K562 (cell line): ENCODE measurements around the gene CARM1. TPM values are rescaled to one million over a fixed set of nuclear protein-coding genes. Genes with fewer than 3 reads are reported as not detected.

Source experiments
- ATAC-seq: fragments of 200-7000 bp; cut with Tn5 transposase; 3 replicates; pipeline ENCODE4 v1.9.1; 2020; ENCODE audit warnings: moderate library complexity
- BruUV-seq: library from RNA; stranded (reverse); fragments of 400-500 nt; replicated peaks from 2 replicates; lab custom pipeline; 2021; lab: Mats Ljungman, UMichigan
- CTCF ChIA-PET: fragments of 300-600 bp; formaldehyde crosslinking; extraction: SDS; loops from one replicate; lab custom pipeline; 2021; ENCODE audit warnings: low intra/inter-chr PET ratio; lab: Yijun Ruan, JAX
- POLR2A ChIA-PET: fragments of 300-600, 350-650 bp; sonication (Branson Sonifier 250); formaldehyde crosslinking; extraction: SDS; loops from one replicate; lab custom pipeline; 2021; ENCODE audit warnings: antibody characterized with exemption, inconsistent platforms; lab: Yijun Ruan, JAX
- DNase-seq, 4 experiments: peaks; one replicate each; pipeline versions ENCODE4 v3.0.0 to v3.0.0-alpha.2; 2011 to 2018; ENCODE audit warnings: low spot score in 3 of 4, mixed read lengths in 3 of 4; ENCODE audit errors: extremely low read depth in 1 of 4
- FAIRE-seq: peaks from 2 replicates; lab custom pipeline; 2011; peaks lifted over from hg19 to GRCh38; lab: Jason Lieb, UNC
- H2AFZ ChIP-seq: 2 replicates; pipeline ENCODE4 v1.6.0; 2011; ENCODE audit warnings: low read depth, low read length, control low read depth, inconsistent platforms
- H3K27ac ChIP-seq: fragments of 200-600 bp; 3 replicates; pipeline ENCODE4 v1.8.0; 2011; ENCODE audit warnings: low read depth, mild to moderate bottlenecking, control low read depth, inconsistent platforms, low read length, moderate library complexity, mixed read lengths; ENCODE audit errors: extremely low read depth
- H3K27me3 ChIP-seq, 2 experiments: fragments of 300-600 bp in 1 of 2; 2 replicates in 1 of 2; 3 replicates in 1 of 2; pipeline versions ENCODE4 v1.6.0 to v1.8.0; 2011; ENCODE audit warnings: inconsistent platforms in 2 of 2, low read length in 2 of 2, mild to moderate bottlenecking in 1 of 2, mixed read lengths in 1 of 2, moderate library complexity in 1 of 2; ENCODE audit not compliant: control insufficient read depth in 2 of 2, insufficient read depth in 2 of 2
- H3K36me3 ChIP-seq: fragments of 300-600 bp; 3 replicates; pipeline ENCODE4 v1.8.0; 2011; ENCODE audit warnings: mild to moderate bottlenecking, low read length, inconsistent platforms; ENCODE audit not compliant: control insufficient read depth, insufficient read depth
- H3K4me1 ChIP-seq, 2 experiments: fragments of 200-600 bp in 1 of 2; replicated peaks in 1 of 2; 2 replicates in 1 of 2; 3 replicates in 1 of 2; pipeline versions ENCODE4 v1.5.1 to v1.8.0; 2011; ENCODE audit warnings: inconsistent platforms in 2 of 2, low read length in 2 of 2, mild to moderate bottlenecking in 1 of 2, mixed read lengths in 1 of 2, moderate library complexity in 1 of 2; ENCODE audit not compliant: control insufficient read depth in 2 of 2, insufficient read depth in 2 of 2
- H3K4me2 ChIP-seq: 2 replicates; pipeline ENCODE4 v1.6.1; 2011; ENCODE audit warnings: low read length, control low read depth, inconsistent platforms, mixed read lengths; ENCODE audit not compliant: insufficient read depth
- H3K4me3 ChIP-seq: fragments of 200-600 bp; sonication (generic), shearing (Covaris generic); 2 replicates; pipeline ENCODE4 v1.5.1; 2016; ENCODE audit warnings: control low read depth, inconsistent platforms
- H3K79me2 ChIP-seq: fragments of 200-600 bp; 3 replicates; pipeline ENCODE4 v1.8.0; 2011; ENCODE audit warnings: low read length, inconsistent platforms; ENCODE audit not compliant: control insufficient read depth, insufficient read depth
- H3K9ac ChIP-seq, 2 experiments: 2 replicates each; pipeline versions ENCODE4 v1.6.0 to v1.6.1; 2011; ENCODE audit warnings: low read depth in 2 of 2, low read length in 2 of 2, control low read depth in 1 of 2, inconsistent platforms in 1 of 2, mild to moderate bottlenecking in 1 of 2, mixed read lengths in 1 of 2; ENCODE audit not compliant: insufficient read depth in 1 of 2
- H3K9me1 ChIP-seq: one replicate; pipeline ENCODE4 v1.6.0; 2011; ENCODE audit warnings: inconsistent platforms, mild to moderate bottlenecking, low read length, moderate library complexity; ENCODE audit not compliant: control insufficient read depth, insufficient read depth
- H3K9me3 ChIP-seq: replicated peaks from 2 replicates; pipeline ENCODE4 v1.5.1; 2011; ENCODE audit warnings: low read depth, low read length, inconsistent platforms; ENCODE audit not compliant: control insufficient read depth, insufficient read depth
- H4K20me1 ChIP-seq: replicated peaks from 2 replicates; pipeline ENCODE4 v1.6.1; 2011; ENCODE audit warnings: low read length, inconsistent platforms, mixed read lengths; ENCODE audit not compliant: control insufficient read depth, insufficient read depth
- POLR2G ChIP-seq: fragments of 200-400 bp; formaldehyde crosslinking; IDR thresholded peaks from 2 replicates; pipeline ENCODE4 v1.6.1; 2017; ENCODE audit warnings: low read depth, mild to moderate bottlenecking, antibody characterized with exemption, low read length, moderate library complexity
- RBM22 ChIP-seq: fragments of 200-400 bp; formaldehyde crosslinking; IDR thresholded peaks from 2 replicates; pipeline ENCODE4 v1.6.1; 2018; ENCODE audit warnings: low read length, low read depth; ENCODE audit not compliant: poor library complexity, severe bottlenecking
- SRSF1 ChIP-seq: fragments of 200-400 bp; formaldehyde crosslinking; IDR thresholded peaks from 2 replicates; pipeline ENCODE4 v1.6.1; 2017; ENCODE audit warnings: mild to moderate bottlenecking, low read depth, low read length, moderate library complexity
- TCFL5 ChIP-seq: fragments of 250-450 bp; sonication (Bioruptor Pico); conservative IDR thresholded peaks from 2 replicates; pipeline ENCODE4 v1.6.1; 2021; ENCODE audit warnings: mild to moderate bottlenecking, moderate library complexity, matching md5 sums
- ZFP36 ChIP-seq: fragments of 150-350 bp; IDR thresholded peaks from 2 replicates; pipeline ENCODE4 v1.6.1; 2018; ENCODE audit warnings: low read length, low read depth; ENCODE audit not compliant: partially characterized antibody
- ZNF311 ChIP-seq: fragments of 250-450 bp; sonication (Bioruptor Pico); IDR thresholded peaks from 2 replicates; pipeline ENCODE4 v1.4.0; 2020; ENCODE audit warnings: mild to moderate bottlenecking, moderate library complexity
- ZNF507 ChIP-seq: conservative IDR thresholded peaks from 2 replicates; pipeline ENCODE4 v1.6.1; 2017; ENCODE audit warnings: missing genetic modification characterization, missing compliant biosample characterization
- WGBS: fragments of 100-300 bp; shearing (Covaris generic); methylation state at CpG from one replicate; pipeline ENCODE4 v1.1.6; 2016; ENCODE audit warnings: low coverage, mixed read lengths; ENCODE audit not compliant: insufficient coverage; ENCODE audit errors: missing lambda C conversion rate; 5-methylcytosine and 5-hydroxymethylcytosine counted together
- in situ Hi-C: fragments of 300-500 bp; cut with MboI; formaldehyde crosslinking; loops from 4 replicates; pipeline ENCODE4 v1.15.0; 2018; ENCODE audit warnings: inconsistent platforms, mixed read lengths
- intact Hi-C: fragments of 100-400 bp; cut with micrococcal nuclease; formaldehyde crosslinking; loops from 2 replicates; pipeline ENCODE4 v1.14.2; 2022
- polyA plus RNA-seq, 8 experiments: library from polyadenylated mRNA; depleted of rRNA in 4 of 8; stranded (reverse) in 5 of 8; unstranded in 3 of 8; fragments of >200 nt; fragmentation: Nextera tagmentation in 2 of 8; fragmentation: Illumina TruSeq in 1 of 8; extraction: Ambion mirVana in 2 of 8; extraction: Trizol in 1 of 8; gene quantifications; 2 replicates each; pipeline versions ENCODE4 v1.2.1 to v1.2.3, GENCODE V29; 2011 to 2014; ENCODE audit warnings: inconsistent platforms in 1 of 8, missing spikeins in 1 of 8
- total RNA-seq, 7 experiments: library from RNA; depleted of rRNA in 6 of 7; stranded (reverse); fragments of >200 nt in 6 of 7; fragmentation: Illumina TruSeq in 2 of 7; extraction: Trizol in 2 of 7; gene quantifications; 2 replicates each; pipeline versions ENCODE4 v1.2.1 to v1.2.3, GENCODE V29; 2011 to 2021; ENCODE audit warnings: low replicate concordance in 1 of 7
- TF ChIP-seq, protein P1 (sequence below): fragments of 450-650 bp; IDR thresholded peaks from 2 replicates; pipeline ENCODE4 v1.7.0; 2016; ENCODE audit warnings: borderline replicate concordance
- TF ChIP-seq, protein P2 (sequence below): fragments of 450-650 bp; formaldehyde crosslinking; IDR thresholded peaks from 2 replicates; pipeline ENCODE4 v1.4.0; 2022; ENCODE audit warnings: mild to moderate bottlenecking, moderate library complexity
- TF ChIP-seq, protein P3 (sequence below): sonication (generic); formaldehyde crosslinking; IDR thresholded peaks from 2 replicates; pipeline ENCODE4 v1.5.0; 2020; ENCODE audit warnings: missing genetic modification reagents

Gene CARM1
- total and polyA plus RNA-seq, 9 of the 15 experiments (the other 6 are each of a cell fraction or from before 2014, with no cell fraction given), result 0.36 to 86.0 (median 29.7) TPM

DNA sequence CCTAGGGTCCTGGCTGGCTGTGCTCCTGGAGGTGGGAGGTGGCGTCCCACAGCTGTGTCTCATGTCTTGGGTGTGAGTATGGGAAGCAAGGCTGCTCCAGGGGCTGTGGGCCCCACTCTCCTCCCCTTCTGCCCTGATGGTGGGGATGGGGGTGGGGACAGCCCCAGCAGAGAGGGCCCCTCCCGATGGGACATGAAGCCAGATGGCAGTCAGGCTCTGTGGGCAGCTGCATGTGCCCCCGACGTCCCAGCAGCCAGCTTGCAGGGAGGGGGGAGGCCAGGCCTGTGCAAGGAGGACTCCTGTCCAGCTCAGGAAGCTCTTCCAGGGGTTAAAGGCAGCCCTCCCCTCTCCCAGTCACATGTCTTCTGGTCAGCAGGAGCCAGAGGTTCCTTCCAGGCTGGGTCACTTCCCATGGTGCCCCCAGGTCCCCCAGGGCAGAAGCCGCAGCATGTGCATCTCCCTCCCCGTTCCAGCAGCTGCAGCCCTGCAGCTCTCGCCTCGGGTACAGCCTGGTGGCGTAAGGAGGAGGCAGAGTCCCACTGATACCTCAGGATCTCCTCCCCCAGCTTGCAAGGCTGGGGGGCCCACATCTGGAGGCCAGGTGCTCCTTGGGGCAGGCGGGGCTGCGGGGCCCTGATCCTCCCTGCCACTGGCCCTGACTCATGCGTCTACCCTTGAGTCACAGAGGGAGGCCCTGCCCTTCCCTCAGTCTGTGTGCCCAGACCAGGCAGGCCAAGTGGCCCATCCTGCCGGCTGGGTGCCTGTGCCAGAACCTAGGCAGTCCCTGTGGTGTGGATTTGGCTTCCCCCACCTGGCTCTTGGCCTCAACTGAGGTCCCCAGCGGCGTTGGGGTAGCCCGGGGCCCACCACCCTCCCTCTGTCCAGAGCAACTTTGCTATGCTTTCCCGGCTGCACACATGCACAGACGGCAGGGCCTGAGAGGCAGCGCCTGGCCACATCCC, 44.1 kb downstream of the CARM1 start:
- intact Hi-C loops, result no loop called here
- WGBS, result 91% methylated on average over 19 of the region's 19 CpGs
- peaks cover 71% of the 10 kb centered on the region; the same call in 1 of the 3 replicates for H3K36me3 ChIP-seq
- no peaks in the 10 kb centered on the region for H3K9me3 ChIP-seq
- in situ Hi-C loops, result no loop called here
- H3K4me1 ChIP-seq, result peaks cover 0 to 38% of the 10 kb centered on the region in 2 experiments; a peak in 2 of 5 replicates
- BruUV-seq, result no TSS peak
- FAIRE-seq, result no peak
- H3K79me2 ChIP-seq, result no peaks in the 10 kb centered on the region
- no peak overlapping the region for H3K4me3 ChIP-seq
- H3K9ac ChIP-seq, result peak overlapping the region in 1 of 2 experiments; percentile 58; a peak in 2 of 4 replicates
- TF ChIP-seq RBM22 (peak; percentile 33), POLR2G (peak; percentile 38), SRSF1 (no peak)
- TF ChIP-seq, all 486 proteins: peak for 2
- ATAC-seq, result no peak
- peaks cover 5% of the 10 kb centered on the region for H3K9me1 ChIP-seq
- DNase-seq, result no peak
- H2AFZ ChIP-seq, result no peak overlapping the region
- H3K27ac ChIP-seq, result no peak overlapping the region
- CTCF ChIA-PET, result no interaction called here
- H3K27me3 ChIP-seq, result no peaks in the 10 kb centered on the region
- POLR2A ChIA-PET, result interaction anchor here (1.0 kb wide), 1 partner anchor 13 kb away, joined by 4 read pairs; no protein-coding TSS in a partner anchor
- no peak overlapping the region for H3K4me2 ChIP-seq
- no peaks in the 10 kb centered on the region for H4K20me1 ChIP-seq

DNA sequence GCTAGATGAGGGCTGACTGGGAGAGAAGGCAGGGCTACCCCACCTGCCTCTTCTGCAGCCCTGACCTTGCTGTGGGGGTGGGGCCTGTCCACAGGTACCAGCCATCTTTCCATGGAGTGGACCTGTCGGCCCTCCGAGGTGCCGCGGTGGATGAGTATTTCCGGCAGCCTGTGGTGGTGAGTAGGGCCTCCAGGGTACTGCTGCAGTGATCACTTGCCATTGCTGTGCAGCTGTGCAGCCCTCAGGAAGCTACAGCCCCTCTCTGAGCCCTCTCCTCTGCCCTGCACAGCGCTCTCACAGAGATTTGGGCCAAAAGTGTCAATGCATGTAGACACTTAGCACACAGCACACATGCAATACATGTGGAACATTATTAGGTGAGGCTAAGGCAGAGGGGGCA, 45.2 kb downstream of the CARM1 start:
- ATAC-seq (no peak), DNase-seq (no peak), FAIRE-seq (no peak)
- Histone ChIP-seq H4K20me1 (no peaks in the 10 kb centered on the region), H3K4me2 (no peak overlapping the region), H3K9ac (no peak overlapping the region), H3K4me1 (peaks cover 0 to 47% of the 10 kb centered on the region in 2 experiments; a peak in 2 of 5 replicates), H3K9me3 (no peaks in the 10 kb centered on the region), H3K36me3 (peaks cover 75% of the 10 kb centered on the region; the same call in 1 of the 3 replicates), H3K79me2 (no peaks in the 10 kb centered on the region), H3K27ac (no peak overlapping the region), H3K9me1 (peaks cover 5% of the 10 kb centered on the region), H3K27me3 (no peaks in the 10 kb centered on the region), H3K4me3 (no peak overlapping the region), H2AFZ (no peak overlapping the region)
- BruUV-seq, result no TSS peak
- intact Hi-C loops, result no loop called here
- CTCF ChIA-PET, result no interaction called here
- 80% methylated on average over 1 of the region's 6 CpGs for WGBS
- in situ Hi-C loops, result no loop called here
- TF ChIP-seq ZFP36, result peak; percentile 30
- TF ChIP-seq ZNF507 (tag), result no peak
- TF ChIP-seq, protein P1, sequence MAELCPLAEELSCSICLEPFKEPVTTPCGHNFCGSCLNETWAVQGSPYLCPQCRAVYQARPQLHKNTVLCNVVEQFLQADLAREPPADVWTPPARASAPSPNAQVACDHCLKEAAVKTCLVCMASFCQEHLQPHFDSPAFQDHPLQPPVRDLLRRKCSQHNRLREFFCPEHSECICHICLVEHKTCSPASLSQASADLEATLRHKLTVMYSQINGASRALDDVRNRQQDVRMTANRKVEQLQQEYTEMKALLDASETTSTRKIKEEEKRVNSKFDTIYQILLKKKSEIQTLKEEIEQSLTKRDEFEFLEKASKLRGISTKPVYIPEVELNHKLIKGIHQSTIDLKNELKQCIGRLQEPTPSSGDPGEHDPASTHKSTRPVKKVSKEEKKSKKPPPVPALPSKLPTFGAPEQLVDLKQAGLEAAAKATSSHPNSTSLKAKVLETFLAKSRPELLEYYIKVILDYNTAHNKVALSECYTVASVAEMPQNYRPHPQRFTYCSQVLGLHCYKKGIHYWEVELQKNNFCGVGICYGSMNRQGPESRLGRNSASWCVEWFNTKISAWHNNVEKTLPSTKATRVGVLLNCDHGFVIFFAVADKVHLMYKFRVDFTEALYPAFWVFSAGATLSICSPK, result no peak
- TF ChIP-seq, protein P2, sequence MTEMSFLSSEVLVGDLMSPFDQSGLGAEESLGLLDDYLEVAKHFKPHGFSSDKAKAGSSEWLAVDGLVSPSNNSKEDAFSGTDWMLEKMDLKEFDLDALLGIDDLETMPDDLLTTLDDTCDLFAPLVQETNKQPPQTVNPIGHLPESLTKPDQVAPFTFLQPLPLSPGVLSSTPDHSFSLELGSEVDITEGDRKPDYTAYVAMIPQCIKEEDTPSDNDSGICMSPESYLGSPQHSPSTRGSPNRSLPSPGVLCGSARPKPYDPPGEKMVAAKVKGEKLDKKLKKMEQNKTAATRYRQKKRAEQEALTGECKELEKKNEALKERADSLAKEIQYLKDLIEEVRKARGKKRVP, result no peak
- TF ChIP-seq TCFL5 (CRISPR knock-in tag), result no peak
- TF ChIP-seq ZNF311 (CRISPR knock-in tag), result no peak
- TF ChIP-seq, protein P3, sequence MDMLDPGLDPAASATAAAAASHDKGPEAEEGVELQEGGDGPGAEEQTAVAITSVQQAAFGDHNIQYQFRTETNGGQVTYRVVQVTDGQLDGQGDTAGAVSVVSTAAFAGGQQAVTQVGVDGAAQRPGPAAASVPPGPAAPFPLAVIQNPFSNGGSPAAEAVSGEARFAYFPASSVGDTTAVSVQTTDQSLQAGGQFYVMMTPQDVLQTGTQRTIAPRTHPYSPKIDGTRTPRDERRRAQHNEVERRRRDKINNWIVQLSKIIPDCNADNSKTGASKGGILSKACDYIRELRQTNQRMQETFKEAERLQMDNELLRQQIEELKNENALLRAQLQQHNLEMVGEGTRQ (CRISPR knock-in tag), result no peak
- POLR2A ChIA-PET, result no interaction called here
